ENCODE results near the gene C1QTNF9. TPM values are rescaled to one million over a fixed set of nuclear protein-coding genes. Genes with fewer than 3 reads are reported as not detected.

Gene C1QTNF9
- total and polyA plus RNA-seq, 9 of the 15 experiments (the other 6 are each of a cell fraction or from before 2014, with no cell fraction given) = not detected

DNA sequence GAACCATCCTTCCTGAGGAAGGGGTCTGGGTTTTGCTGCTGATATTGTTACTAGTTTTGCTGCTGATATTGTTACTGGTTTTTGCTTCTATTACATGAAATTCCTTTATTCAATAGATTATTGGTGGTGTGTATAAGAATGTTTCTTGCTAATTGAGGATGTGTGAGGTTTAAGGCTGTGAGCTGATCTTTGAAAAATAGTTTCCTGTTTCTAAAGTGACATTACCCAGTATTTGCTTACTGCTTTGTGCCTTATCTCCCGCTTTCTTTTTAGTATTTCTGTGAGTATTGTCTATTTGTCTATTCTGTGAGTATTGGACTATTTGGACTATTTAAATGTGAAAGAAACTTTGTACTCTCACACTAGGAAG, 38.2 kb upstream of the C1QTNF9 start (continued):
- TF ChIP-seq, protein P1, sequence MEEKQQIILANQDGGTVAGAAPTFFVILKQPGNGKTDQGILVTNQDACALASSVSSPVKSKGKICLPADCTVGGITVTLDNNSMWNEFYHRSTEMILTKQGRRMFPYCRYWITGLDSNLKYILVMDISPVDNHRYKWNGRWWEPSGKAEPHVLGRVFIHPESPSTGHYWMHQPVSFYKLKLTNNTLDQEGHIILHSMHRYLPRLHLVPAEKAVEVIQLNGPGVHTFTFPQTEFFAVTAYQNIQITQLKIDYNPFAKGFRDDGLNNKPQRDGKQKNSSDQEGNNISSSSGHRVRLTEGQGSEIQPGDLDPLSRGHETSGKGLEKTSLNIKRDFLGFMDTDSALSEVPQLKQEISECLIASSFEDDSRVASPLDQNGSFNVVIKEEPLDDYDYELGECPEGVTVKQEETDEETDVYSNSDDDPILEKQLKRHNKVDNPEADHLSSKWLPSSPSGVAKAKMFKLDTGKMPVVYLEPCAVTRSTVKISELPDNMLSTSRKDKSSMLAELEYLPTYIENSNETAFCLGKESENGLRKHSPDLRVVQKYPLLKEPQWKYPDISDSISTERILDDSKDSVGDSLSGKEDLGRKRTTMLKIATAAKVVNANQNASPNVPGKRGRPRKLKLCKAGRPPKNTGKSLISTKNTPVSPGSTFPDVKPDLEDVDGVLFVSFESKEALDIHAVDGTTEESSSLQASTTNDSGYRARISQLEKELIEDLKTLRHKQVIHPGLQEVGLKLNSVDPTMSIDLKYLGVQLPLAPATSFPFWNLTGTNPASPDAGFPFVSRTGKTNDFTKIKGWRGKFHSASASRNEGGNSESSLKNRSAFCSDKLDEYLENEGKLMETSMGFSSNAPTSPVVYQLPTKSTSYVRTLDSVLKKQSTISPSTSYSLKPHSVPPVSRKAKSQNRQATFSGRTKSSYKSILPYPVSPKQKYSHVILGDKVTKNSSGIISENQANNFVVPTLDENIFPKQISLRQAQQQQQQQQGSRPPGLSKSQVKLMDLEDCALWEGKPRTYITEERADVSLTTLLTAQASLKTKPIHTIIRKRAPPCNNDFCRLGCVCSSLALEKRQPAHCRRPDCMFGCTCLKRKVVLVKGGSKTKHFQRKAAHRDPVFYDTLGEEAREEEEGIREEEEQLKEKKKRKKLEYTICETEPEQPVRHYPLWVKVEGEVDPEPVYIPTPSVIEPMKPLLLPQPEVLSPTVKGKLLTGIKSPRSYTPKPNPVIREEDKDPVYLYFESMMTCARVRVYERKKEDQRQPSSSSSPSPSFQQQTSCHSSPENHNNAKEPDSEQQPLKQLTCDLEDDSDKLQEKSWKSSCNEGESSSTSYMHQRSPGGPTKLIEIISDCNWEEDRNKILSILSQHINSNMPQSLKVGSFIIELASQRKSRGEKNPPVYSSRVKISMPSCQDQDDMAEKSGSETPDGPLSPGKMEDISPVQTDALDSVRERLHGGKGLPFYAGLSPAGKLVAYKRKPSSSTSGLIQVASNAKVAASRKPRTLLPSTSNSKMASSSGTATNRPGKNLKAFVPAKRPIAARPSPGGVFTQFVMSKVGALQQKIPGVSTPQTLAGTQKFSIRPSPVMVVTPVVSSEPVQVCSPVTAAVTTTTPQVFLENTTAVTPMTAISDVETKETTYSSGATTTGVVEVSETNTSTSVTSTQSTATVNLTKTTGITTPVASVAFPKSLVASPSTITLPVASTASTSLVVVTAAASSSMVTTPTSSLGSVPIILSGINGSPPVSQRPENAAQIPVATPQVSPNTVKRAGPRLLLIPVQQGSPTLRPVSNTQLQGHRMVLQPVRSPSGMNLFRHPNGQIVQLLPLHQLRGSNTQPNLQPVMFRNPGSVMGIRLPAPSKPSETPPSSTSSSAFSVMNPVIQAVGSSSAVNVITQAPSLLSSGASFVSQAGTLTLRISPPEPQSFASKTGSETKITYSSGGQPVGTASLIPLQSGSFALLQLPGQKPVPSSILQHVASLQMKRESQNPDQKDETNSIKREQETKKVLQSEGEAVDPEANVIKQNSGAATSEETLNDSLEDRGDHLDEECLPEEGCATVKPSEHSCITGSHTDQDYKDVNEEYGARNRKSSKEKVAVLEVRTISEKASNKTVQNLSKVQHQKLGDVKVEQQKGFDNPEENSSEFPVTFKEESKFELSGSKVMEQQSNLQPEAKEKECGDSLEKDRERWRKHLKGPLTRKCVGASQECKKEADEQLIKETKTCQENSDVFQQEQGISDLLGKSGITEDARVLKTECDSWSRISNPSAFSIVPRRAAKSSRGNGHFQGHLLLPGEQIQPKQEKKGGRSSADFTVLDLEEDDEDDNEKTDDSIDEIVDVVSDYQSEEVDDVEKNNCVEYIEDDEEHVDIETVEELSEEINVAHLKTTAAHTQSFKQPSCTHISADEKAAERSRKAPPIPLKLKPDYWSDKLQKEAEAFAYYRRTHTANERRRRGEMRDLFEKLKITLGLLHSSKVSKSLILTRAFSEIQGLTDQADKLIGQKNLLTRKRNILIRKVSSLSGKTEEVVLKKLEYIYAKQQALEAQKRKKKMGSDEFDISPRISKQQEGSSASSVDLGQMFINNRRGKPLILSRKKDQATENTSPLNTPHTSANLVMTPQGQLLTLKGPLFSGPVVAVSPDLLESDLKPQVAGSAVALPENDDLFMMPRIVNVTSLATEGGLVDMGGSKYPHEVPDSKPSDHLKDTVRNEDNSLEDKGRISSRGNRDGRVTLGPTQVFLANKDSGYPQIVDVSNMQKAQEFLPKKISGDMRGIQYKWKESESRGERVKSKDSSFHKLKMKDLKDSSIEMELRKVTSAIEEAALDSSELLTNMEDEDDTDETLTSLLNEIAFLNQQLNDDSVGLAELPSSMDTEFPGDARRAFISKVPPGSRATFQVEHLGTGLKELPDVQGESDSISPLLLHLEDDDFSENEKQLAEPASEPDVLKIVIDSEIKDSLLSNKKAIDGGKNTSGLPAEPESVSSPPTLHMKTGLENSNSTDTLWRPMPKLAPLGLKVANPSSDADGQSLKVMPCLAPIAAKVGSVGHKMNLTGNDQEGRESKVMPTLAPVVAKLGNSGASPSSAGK (IDR thresholded peaks at IDR 0.05) = no peak
- TF ChIP-seq, protein P2, sequence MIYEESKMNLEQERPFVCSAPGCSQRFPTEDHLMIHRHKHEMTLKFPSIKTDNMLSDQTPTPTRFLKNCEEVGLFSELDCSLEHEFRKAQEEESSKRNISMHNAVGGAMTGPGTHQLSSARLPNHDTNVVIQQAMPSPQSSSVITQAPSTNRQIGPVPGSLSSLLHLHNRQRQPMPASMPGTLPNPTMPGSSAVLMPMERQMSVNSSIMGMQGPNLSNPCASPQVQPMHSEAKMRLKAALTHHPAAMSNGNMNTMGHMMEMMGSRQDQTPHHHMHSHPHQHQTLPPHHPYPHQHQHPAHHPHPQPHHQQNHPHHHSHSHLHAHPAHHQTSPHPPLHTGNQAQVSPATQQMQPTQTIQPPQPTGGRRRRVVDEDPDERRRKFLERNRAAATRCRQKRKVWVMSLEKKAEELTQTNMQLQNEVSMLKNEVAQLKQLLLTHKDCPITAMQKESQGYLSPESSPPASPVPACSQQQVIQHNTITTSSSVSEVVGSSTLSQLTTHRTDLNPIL (CRISPR knock-in tag; IDR thresholded peaks at IDR 0.05) = no peak
